Liver (tissue), 3 donors: ENCODE data around the gene NDOR1.

Experiments
- NR2F2 ChIP-seq: IDR thresholded peaks from 2 replicates; pipeline ENCODE4 v1.6.1; 2016; ENCODE audit warnings: antibody characterized with exemption
- TF ChIP-seq, protein P1 (sequence below): IDR thresholded peaks from 2 replicates; pipeline ENCODE4 v1.6.1; 2016; ENCODE audit warnings: antibody characterized with exemption
- TF ChIP-seq, protein P2 (sequence below): fragments of 150-350 bp; IDR thresholded peaks from 2 replicates; pipeline ENCODE4 v1.5.1; 2017; ENCODE audit warnings: improper control_type of control experiment, low read depth, low read length; ENCODE audit not compliant: missing input control
- donor health status: healthy.
- donor health status: healthy.

DNA sequence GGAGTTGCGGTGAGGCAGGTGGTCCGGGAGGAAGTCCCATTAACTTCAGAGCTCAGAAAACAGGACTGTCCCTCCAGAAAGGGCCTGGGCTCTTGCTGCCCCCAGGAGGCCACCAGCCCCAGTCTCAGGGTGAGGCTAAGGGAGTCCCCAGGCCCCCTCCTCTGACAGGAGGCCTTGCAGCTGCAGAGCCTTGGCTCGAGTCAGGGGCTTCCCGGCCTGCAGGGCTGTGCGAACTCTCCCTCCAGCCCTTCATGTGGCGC lies 42.3 kb downstream of the NDOR1 start:
- TF ChIP-seq, protein P1, sequence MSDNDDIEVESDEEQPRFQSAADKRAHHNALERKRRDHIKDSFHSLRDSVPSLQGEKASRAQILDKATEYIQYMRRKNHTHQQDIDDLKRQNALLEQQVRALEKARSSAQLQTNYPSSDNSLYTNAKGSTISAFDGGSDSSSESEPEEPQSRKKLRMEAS, result no peak
- TF ChIP-seq, protein P2, sequence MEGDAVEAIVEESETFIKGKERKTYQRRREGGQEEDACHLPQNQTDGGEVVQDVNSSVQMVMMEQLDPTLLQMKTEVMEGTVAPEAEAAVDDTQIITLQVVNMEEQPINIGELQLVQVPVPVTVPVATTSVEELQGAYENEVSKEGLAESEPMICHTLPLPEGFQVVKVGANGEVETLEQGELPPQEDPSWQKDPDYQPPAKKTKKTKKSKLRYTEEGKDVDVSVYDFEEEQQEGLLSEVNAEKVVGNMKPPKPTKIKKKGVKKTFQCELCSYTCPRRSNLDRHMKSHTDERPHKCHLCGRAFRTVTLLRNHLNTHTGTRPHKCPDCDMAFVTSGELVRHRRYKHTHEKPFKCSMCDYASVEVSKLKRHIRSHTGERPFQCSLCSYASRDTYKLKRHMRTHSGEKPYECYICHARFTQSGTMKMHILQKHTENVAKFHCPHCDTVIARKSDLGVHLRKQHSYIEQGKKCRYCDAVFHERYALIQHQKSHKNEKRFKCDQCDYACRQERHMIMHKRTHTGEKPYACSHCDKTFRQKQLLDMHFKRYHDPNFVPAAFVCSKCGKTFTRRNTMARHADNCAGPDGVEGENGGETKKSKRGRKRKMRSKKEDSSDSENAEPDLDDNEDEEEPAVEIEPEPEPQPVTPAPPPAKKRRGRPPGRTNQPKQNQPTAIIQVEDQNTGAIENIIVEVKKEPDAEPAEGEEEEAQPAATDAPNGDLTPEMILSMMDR, result no peak
- no peak for TF ChIP-seq NR2F2
